A673 (cell line): ENCODE data around the gene ATP7A. TPM values are rescaled to one million over a fixed set of nuclear protein-coding genes. Genes with fewer than 3 reads are reported as not detected.
A peak's percentile ranks its signal among the peaks of the same experiment; 100 is the strongest.
"Not testable (repeated sequence)": the region's sequence is repeated elsewhere in the genome, so short reads cannot be mapped to it uniquely, and the experiment has no call there.

Experiments
- BruUV-seq: library from RNA; stranded (reverse); fragments of 400-500 nt; replicated peaks from 2 replicates; lab custom pipeline; 2021; lab: Mats Ljungman, UMichigan
- CTCF ChIA-PET: fragments of 300-600 bp; sonication (Branson Sonifier 250); formaldehyde crosslinking; loops from one replicate; lab custom pipeline; 2022; ENCODE audit warnings: antibody characterized with exemption; lab: Charles Lee
- POLR2A ChIA-PET: fragments of 300-600 bp; sonication (Branson Sonifier 250); formaldehyde crosslinking; loops from one replicate; lab custom pipeline; 2022; ENCODE audit warnings: antibody characterized with exemption; ENCODE audit not compliant: low non-redundant PET; lab: Charles Lee
- DNase-seq: peaks from one replicate; pipeline ENCODE4 v3.0.0-alpha.2; 2015; ENCODE audit warnings: low spot score
- H3K27ac ChIP-seq: fragments of 200-600 bp; sonication (generic); 2 replicates; pipeline ENCODE4 v1.5.1; 2016; ENCODE audit warnings: mixed run types, low read depth, mild to moderate bottlenecking, mixed read lengths, antibody characterized with exemption, low read length; ENCODE audit not compliant: poor library complexity, severe bottlenecking
- H3K27me3 ChIP-seq: fragments of 200-600 bp; sonication (generic); replicated peaks from 2 replicates; pipeline ENCODE4 v1.6.1; 2017; ENCODE audit warnings: mixed run types, low read depth, mild to moderate bottlenecking, mixed read lengths, antibody characterized with exemption, low read length; ENCODE audit not compliant: insufficient read depth, poor library complexity
- H3K36me3 ChIP-seq: fragments of 200-600 bp; sonication (generic); 2 replicates; pipeline ENCODE4 v1.6.1; 2016; ENCODE audit warnings: mixed run types, mild to moderate bottlenecking, mixed read lengths, antibody characterized with exemption, low read length; ENCODE audit not compliant: insufficient read depth, poor library complexity, severe bottlenecking
- H3K4me1 ChIP-seq: fragments of 200-600 bp; sonication (generic); 2 replicates; pipeline ENCODE4 v1.6.1; 2017; ENCODE audit warnings: mixed run types, mild to moderate bottlenecking, mixed read lengths, antibody characterized with exemption, low read length; ENCODE audit not compliant: insufficient read depth, poor library complexity, severe bottlenecking
- H3K4me3 ChIP-seq: fragments of 200-600 bp; sonication (generic); 2 replicates; pipeline ENCODE4 v1.5.1; 2016; ENCODE audit warnings: low read depth, mixed run types, mild to moderate bottlenecking, mixed read lengths, low read length; ENCODE audit not compliant: poor library complexity, severe bottlenecking
- H3K9me3 ChIP-seq: fragments of 200-600 bp; sonication (generic); 2 replicates; pipeline ENCODE4 v1.6.1; 2016; ENCODE audit warnings: mixed run types, low read depth, mild to moderate bottlenecking, mixed read lengths, antibody characterized with exemption, low read length; ENCODE audit not compliant: poor library complexity, severe bottlenecking
- EZH2 ChIP-seq: fragments of 200-600 bp; sonication (generic); IDR thresholded peaks from 2 replicates; pipeline ENCODE4 v1.6.1; 2017; ENCODE audit warnings: borderline replicate concordance, low read depth, mild to moderate bottlenecking, mixed read lengths, antibody characterized with exemption, low read length; ENCODE audit not compliant: poor library complexity, severe bottlenecking
- intact Hi-C: fragments of 100-400 bp; cut with micrococcal nuclease; formaldehyde crosslinking; loops from one replicate; pipeline ENCODE4 v1.10.0; 2022; ENCODE audit not compliant: unreplicated experiment
- total RNA-seq: library from RNA; stranded (reverse); gene quantifications from 2 replicates; pipeline ENCODE4 v1.2.3, GENCODE V29; 2021
- TF ChIP-seq, protein P1 (sequence below): fragments of 300-800, 200-600 bp; sonication (generic); conservative IDR thresholded peaks from 2 replicates; pipeline ENCODE4 v1.5.1; 2017; ENCODE audit warnings: low read depth, mild to moderate bottlenecking, antibody characterized with exemption, low read length, moderate library complexity, mixed read lengths

ATP7A gene
- total RNA-seq, 1 experiment from 2014 or later, result 9.0 TPM

DNA sequence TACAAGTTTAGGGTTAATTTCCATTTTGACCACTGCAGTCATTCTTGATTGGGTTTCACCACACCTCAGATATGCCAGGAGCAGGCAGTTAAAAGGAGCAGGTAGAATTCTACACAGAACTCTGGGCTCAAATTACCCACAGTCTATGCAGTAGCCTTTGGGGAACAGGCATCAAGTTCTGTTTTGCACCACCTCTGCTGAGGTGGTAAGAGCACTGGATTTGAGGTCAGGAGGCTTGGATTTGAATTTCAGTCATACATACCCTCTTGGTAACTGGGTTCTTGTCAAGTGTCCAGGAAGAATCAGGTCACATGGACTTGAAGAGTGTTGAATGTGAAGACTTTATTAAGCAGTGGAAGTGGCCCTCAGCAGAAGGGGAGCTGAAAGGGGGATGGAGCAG, 153.2 kb downstream of the ATP7A start:
- H3K9me3 ChIP-seq, result no peaks in the 10 kb centered on the region
- no peak overlapping the region for H3K4me3 ChIP-seq
- no TSS peak for BruUV-seq
- H3K27me3 ChIP-seq, result no peaks in the 10 kb centered on the region
- no peaks in the 10 kb centered on the region for H3K4me1 ChIP-seq
- intact Hi-C loops, result no loop called here
- TF ChIP-seq, protein P1, sequence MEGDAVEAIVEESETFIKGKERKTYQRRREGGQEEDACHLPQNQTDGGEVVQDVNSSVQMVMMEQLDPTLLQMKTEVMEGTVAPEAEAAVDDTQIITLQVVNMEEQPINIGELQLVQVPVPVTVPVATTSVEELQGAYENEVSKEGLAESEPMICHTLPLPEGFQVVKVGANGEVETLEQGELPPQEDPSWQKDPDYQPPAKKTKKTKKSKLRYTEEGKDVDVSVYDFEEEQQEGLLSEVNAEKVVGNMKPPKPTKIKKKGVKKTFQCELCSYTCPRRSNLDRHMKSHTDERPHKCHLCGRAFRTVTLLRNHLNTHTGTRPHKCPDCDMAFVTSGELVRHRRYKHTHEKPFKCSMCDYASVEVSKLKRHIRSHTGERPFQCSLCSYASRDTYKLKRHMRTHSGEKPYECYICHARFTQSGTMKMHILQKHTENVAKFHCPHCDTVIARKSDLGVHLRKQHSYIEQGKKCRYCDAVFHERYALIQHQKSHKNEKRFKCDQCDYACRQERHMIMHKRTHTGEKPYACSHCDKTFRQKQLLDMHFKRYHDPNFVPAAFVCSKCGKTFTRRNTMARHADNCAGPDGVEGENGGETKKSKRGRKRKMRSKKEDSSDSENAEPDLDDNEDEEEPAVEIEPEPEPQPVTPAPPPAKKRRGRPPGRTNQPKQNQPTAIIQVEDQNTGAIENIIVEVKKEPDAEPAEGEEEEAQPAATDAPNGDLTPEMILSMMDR, result no peak
- no peak for TF ChIP-seq EZH2
- H3K27ac ChIP-seq, result no peak overlapping the region
- ChIA-PET POLR2A (no interaction called here), CTCF (no interaction called here)
- no peak for DNase-seq
- no peaks in the 10 kb centered on the region for H3K36me3 ChIP-seq

DNA sequence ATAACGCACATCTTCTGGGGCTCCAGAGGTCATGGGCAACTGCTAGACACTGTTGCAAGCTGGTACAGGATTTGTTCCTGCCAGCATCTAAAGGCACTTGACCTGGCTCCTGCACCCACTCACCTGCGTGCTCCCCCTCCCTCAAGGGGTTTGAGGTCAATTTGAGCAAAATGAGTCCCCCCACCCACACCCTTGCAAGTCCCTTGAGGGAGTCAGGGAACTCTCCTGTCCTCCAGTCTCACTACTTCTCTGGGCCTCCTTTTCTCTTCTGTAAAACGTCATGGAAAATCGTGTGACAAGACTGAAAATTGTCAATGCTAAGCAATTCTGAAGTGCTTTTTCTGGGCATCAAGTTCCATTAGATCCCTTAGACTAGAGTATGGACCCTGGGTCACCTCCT, 153.7 kb downstream of the ATP7A start:
- DNase-seq, result no peak
- ChIA-PET CTCF (no interaction called here), POLR2A (no interaction called here)
- H3K4me1 ChIP-seq, result no peaks in the 10 kb centered on the region
- H3K27ac ChIP-seq, result no peak overlapping the region
- no peak overlapping the region for H3K4me3 ChIP-seq
- no peaks in the 10 kb centered on the region for H3K27me3 ChIP-seq
- H3K9me3 ChIP-seq, result no peaks in the 10 kb centered on the region
- TF ChIP-seq EZH2, result no peak
- TF ChIP-seq, protein P1, result no peak
- intact Hi-C loops, result no loop called here
- H3K36me3 ChIP-seq, result no peaks in the 10 kb centered on the region
- no TSS peak for BruUV-seq

DNA sequence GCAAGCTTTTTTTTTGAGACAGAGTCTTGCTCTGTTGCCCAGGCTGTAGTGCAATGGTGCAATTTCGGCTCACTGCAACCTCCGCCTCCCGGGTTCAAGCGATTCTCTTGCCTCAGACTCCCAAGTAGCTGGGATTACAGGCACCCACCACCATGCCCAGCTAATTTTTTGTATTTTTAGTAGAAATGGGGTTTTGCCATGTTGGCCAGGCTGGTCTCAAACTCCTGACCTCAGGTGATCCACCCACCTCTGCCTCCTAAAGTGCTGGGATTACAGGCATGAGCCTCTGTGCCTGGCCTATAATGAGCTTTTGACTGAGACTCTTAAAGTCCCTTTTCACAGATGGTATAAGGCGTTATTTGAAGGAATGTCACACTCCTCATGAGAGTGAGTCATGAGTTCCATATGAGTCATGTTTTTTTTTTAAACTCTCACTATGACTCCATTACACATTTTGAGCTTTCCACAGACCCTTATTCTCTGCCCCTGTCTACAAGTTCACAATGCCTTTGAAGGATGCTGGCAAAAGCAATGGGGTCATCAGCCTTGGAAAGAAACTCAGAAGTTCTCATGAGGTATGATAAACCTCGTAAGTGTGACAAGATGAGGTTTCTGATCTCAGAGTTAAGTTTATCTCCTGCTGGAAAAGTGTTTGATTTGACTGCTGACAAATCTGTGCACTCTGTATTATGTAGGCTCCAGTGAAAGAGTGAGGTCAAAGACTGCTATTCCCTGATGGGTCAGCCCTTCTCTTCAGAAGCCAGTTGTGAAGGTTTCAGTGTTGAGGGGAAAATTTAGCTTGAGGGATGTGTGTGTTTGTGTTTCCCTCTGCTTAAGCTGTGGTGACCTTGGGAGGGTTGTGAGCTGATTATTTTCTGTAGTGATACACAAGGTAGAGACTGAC, 154.5 kb downstream of the ATP7A start:
- H3K27ac ChIP-seq, H3K4me1 ChIP-seq, H3K9me3 ChIP-seq, CTCF ChIA-PET, H3K4me3 ChIP-seq, H3K36me3 ChIP-seq, intact Hi-C loops, H3K27me3 ChIP-seq, BruUV-seq, POLR2A ChIA-PET: not testable (repeated sequence)
- peak; percentile 44 for DNase-seq
